HepG2 (cell line): Measurements from ENCODE around the gene DPH5. TPM values are rescaled to one million over a fixed set of nuclear protein-coding genes. Genes with fewer than 3 reads are reported as not detected.

ENCODE experiments used
- CEBPB ChIP-seq: IDR thresholded peaks from 2 replicates; pipeline ENCODE4 v1.6.1; 2011; ENCODE audit warnings: low read depth, low read length, improper control_type of control experiment, borderline replicate concordance
- ELF3 ChIP-seq: IDR thresholded peaks from 2 replicates; pipeline ENCODE4 v1.6.1; 2016; ENCODE audit warnings: missing genetic modification reagents, missing compliant biosample characterization
- IRF2 ChIP-seq: IDR thresholded peaks from 2 replicates; pipeline ENCODE4 v1.6.1; 2018; ENCODE audit warnings: missing genetic modification reagents, missing compliant biosample characterization
- PAWR ChIP-seq: sonication (generic); formaldehyde crosslinking; IDR thresholded peaks from 2 replicates; pipeline ENCODE4 v1.4.0; 2020; ENCODE audit warnings: missing genetic modification reagents, mild to moderate bottlenecking, borderline replicate concordance
- SRY ChIP-seq: sonication (generic); formaldehyde crosslinking; IDR thresholded peaks from 2 replicates; pipeline ENCODE4 v1.8.0; 2022; ENCODE audit warnings: mild to moderate bottlenecking, missing genetic modification reagents
- YY1 ChIP-seq: IDR thresholded peaks from 2 replicates; pipeline ENCODE4 v1.6.1; 2011; ENCODE audit warnings: low read length, low read depth, moderate library complexity, mild to moderate bottlenecking; ENCODE audit not compliant: insufficient read depth, insufficient replicate concordance
- ZNF24 ChIP-seq: fragments of 450-650 bp; IDR thresholded peaks from 2 replicates; pipeline ENCODE4 v1.6.1; 2017; ENCODE audit warnings: antibody characterized with exemption, mild to moderate bottlenecking
- ZNF335 ChIP-seq: sonication (generic); formaldehyde crosslinking; IDR thresholded peaks from 2 replicates; pipeline ENCODE4 v1.4.0; 2020; ENCODE audit warnings: missing genetic modification reagents
- ZNF883 ChIP-seq: sonication (generic); formaldehyde crosslinking; IDR thresholded peaks from 2 replicates; pipeline ENCODE4 v1.5.1; 2020; ENCODE audit warnings: mild to moderate bottlenecking, missing genetic modification reagents; ENCODE audit errors: not compliant biosample characterization
- ZSCAN12 ChIP-seq: sonication (generic); formaldehyde crosslinking; IDR thresholded peaks from 2 replicates; pipeline ENCODE4 v1.9.0; 2021; ENCODE audit warnings: mild to moderate bottlenecking, missing genetic modification reagents
- polyA plus RNA-seq, 8 experiments: library from polyadenylated mRNA; depleted of rRNA in 3 of 8; stranded (reverse) in 7 of 8; unstranded in 1 of 8; fragments of >200 nt; fragmentation: Illumina TruSeq in 4 of 8; extraction: Trizol in 4 of 8; gene quantifications; 2 replicates each; pipeline versions ENCODE4 v1.2.1 to v1.2.3, GENCODE V29; 2011 to 2016; ENCODE audit warnings: low read depth in 4 of 8, missing spikeins in 1 of 8, mixed read lengths in 1 of 8; ENCODE audit not compliant: insufficient read depth in 1 of 8
- total RNA-seq, 5 experiments: library from RNA; depleted of rRNA; stranded (reverse); fragments of >200 nt; fragmentation: Illumina TruSeq; extraction: Trizol; gene quantifications; 2 replicates each; pipeline ENCODE4 v1.2.3, GENCODE V29; 2016; ENCODE audit warnings: low read depth in 1 of 5
- TF ChIP-seq, protein P1 (sequence below): sonication (generic); formaldehyde crosslinking; IDR thresholded peaks from 2 replicates; pipeline ENCODE4 v1.4.0; 2020; ENCODE audit warnings: low read depth, mild to moderate bottlenecking, missing genetic modification reagents
- TF ChIP-seq, protein P2 (sequence below): sonication (generic); formaldehyde crosslinking; IDR thresholded peaks from 2 replicates; pipeline ENCODE4 v1.4.0; 2020; ENCODE audit warnings: missing genetic modification reagents
- TF ChIP-seq, protein P3 (sequence below): sonication (generic); formaldehyde crosslinking; IDR thresholded peaks from 2 replicates; pipeline ENCODE4 v1.4.0; 2020; ENCODE audit warnings: low read depth, mild to moderate bottlenecking, missing genetic modification reagents
- TF ChIP-seq, protein P4 (sequence below): sonication (generic); formaldehyde crosslinking; IDR thresholded peaks from 2 replicates; pipeline ENCODE4 v1.4.0; 2020; ENCODE audit warnings: missing genetic modification reagents, low read depth, mild to moderate bottlenecking, borderline replicate concordance
- TF ChIP-seq, protein P5 (sequence below): sonication (generic); formaldehyde crosslinking; IDR thresholded peaks from 2 replicates; pipeline ENCODE4 v1.9.0; 2021; ENCODE audit warnings: mild to moderate bottlenecking, missing genetic modification reagents

DPH5 gene
- total and polyA plus RNA-seq, 2 of the 13 experiments (the other 11 are each of a cell fraction or from before 2014, with no cell fraction given), result 53.2 to 79.6 TPM

DNA sequence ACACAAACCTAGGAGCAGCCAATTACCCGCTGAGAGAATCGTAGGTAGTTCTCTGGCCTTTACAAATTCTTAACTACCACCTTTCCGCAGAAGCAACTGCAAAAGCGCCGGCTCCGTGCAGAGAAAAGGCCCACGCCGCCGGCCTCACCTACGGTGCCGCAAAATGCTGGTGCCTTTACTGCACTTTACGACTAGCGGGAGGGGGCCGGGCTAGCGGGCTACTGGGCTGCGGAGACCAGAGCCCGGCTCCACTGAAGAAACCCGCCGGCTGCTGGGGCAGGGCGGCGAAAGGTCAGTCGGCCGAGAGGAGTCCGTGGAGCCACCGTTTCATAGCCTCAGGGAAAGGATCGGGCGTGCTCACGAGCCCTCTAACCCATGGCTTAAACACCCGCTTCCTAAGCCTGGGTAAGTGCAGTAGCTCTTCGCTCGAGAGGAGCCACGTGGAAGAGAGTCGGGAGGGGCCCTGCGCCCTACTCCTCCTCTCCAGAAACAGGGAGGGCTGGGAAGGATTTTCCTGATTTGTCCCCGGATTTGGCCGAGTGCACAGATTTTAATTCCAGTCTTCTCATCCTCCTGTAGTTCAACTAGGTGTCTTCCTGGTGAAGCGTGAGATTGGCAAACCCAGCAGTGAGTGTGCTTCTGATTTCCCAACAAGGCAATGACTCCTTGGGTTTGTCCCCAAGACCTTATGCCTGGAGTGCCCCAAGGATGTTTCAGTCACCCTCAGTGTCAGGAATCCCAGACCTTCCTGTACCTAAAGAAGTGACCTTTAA lies at the start of gene DPH5 (continued):
- TF ChIP-seq YY1, result peak; percentile 63
- TF ChIP-seq, protein P1, sequence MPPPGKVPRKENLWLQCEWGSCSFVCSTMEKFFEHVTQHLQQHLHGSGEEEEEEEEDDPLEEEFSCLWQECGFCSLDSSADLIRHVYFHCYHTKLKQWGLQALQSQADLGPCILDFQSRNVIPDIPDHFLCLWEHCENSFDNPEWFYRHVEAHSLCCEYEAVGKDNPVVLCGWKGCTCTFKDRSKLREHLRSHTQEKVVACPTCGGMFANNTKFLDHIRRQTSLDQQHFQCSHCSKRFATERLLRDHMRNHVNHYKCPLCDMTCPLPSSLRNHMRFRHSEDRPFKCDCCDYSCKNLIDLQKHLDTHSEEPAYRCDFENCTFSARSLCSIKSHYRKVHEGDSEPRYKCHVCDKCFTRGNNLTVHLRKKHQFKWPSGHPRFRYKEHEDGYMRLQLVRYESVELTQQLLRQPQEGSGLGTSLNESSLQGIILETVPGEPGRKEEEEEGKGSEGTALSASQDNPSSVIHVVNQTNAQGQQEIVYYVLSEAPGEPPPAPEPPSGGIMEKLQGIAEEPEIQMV (CRISPR knock-in tag), result 0 out of 2 replicates have a peak, but pooled peaks have one; percentile 29
- TF ChIP-seq, protein P2, sequence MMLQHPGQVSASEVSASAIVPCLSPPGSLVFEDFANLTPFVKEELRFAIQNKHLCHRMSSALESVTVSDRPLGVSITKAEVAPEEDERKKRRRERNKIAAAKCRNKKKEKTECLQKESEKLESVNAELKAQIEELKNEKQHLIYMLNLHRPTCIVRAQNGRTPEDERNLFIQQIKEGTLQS (CRISPR knock-in tag), result peak; percentile 32; the same call in 1 of the 2 replicates
- peak; percentile 84 for TF ChIP-seq IRF2 (CRISPR knock-in tag)
- no peak for TF ChIP-seq PAWR (CRISPR knock-in tag)
- TF ChIP-seq, protein P3, sequence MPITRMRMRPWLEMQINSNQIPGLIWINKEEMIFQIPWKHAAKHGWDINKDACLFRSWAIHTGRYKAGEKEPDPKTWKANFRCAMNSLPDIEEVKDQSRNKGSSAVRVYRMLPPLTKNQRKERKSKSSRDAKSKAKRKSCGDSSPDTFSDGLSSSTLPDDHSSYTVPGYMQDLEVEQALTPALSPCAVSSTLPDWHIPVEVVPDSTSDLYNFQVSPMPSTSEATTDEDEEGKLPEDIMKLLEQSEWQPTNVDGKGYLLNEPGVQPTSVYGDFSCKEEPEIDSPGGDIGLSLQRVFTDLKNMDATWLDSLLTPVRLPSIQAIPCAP (CRISPR knock-in tag), result no peak
- peak; percentile 77; the same call in 1 of the 2 replicates for TF ChIP-seq ZNF335 (CRISPR knock-in tag)
- TF ChIP-seq ELF3 (CRISPR knock-in tag), result peak; percentile 69; the same call in 1 of the 2 replicates
- no peak; the same call in 1 of the 2 replicates for TF ChIP-seq CEBPB
- TF ChIP-seq ZSCAN12 (CRISPR knock-in tag), result 0 out of 2 replicates have a peak, but pooled peaks have one; percentile 36
- TF ChIP-seq, protein P4, sequence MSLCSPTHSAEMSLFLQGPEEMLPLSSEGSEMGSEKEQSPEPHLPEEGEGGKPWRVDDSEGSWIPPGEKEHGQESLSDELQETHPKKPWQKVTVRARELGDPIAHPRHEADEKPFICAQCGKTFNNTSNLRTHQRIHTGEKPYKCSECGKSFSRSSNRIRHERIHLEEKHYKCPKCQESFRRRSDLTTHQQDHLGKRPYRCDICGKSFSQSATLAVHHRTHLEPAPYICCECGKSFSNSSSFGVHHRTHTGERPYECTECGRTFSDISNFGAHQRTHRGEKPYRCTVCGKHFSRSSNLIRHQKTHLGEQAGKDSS (CRISPR knock-in tag), result peak; percentile 53; the same call in 1 of the 2 replicates
- peak; percentile 20 for TF ChIP-seq ZNF883 (CRISPR knock-in tag)
- TF ChIP-seq ZNF24, result no peak
- TF ChIP-seq, protein P5, sequence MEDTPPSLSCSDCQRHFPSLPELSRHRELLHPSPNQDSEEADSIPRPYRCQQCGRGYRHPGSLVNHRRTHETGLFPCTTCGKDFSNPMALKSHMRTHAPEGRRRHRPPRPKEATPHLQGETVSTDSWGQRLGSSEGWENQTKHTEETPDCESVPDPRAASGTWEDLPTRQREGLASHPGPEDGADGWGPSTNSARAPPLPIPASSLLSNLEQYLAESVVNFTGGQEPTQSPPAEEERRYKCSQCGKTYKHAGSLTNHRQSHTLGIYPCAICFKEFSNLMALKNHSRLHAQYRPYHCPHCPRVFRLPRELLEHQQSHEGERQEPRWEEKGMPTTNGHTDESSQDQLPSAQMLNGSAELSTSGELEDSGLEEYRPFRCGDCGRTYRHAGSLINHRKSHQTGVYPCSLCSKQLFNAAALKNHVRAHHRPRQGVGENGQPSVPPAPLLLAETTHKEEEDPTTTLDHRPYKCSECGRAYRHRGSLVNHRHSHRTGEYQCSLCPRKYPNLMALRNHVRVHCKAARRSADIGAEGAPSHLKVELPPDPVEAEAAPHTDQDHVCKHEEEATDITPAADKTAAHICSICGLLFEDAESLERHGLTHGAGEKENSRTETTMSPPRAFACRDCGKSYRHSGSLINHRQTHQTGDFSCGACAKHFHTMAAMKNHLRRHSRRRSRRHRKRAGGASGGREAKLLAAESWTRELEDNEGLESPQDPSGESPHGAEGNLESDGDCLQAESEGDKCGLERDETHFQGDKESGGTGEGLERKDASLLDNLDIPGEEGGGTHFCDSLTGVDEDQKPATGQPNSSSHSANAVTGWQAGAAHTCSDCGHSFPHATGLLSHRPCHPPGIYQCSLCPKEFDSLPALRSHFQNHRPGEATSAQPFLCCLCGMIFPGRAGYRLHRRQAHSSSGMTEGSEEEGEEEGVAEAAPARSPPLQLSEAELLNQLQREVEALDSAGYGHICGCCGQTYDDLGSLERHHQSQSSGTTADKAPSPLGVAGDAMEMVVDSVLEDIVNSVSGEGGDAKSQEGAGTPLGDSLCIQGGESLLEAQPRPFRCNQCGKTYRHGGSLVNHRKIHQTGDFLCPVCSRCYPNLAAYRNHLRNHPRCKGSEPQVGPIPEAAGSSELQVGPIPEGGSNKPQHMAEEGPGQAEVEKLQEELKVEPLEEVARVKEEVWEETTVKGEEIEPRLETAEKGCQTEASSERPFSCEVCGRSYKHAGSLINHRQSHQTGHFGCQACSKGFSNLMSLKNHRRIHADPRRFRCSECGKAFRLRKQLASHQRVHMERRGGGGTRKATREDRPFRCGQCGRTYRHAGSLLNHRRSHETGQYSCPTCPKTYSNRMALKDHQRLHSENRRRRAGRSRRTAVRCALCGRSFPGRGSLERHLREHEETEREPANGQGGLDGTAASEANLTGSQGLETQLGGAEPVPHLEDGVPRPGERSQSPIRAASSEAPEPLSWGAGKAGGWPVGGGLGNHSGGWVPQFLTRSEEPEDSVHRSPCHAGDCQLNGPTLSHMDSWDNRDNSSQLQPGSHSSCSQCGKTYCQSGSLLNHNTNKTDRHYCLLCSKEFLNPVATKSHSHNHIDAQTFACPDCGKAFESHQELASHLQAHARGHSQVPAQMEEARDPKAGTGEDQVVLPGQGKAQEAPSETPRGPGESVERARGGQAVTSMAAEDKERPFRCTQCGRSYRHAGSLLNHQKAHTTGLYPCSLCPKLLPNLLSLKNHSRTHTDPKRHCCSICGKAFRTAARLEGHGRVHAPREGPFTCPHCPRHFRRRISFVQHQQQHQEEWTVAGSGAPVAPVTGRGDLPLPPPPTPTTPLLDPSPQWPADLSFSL (CRISPR knock-in tag), result no peak
- peak; percentile 81 for TF ChIP-seq SRY (CRISPR knock-in tag)
